Fibroblast of lung (primary cell): Measurements from ENCODE around the gene NUDT7.

Experiments
- EZH2 ChIP-seq: IDR thresholded peaks from 2 replicates; pipeline ENCODE4 v1.5.1; 2012; ENCODE audit warnings: low read length, control low read depth, mild to moderate bottlenecking; ENCODE audit errors: missing control alignments
- TF ChIP-seq, protein P1 (sequence below), 2 donors: IDR thresholded peaks in 1 of 2; conservative IDR thresholded peaks in 1 of 2; 1 replicate in 1 of 2; 2 replicates in 1 of 2; pipeline ENCODE4 v1.5.1; 2011 to 2012; ENCODE audit warnings: low read length in 2 of 2, control low read depth in 1 of 2, inconsistent platforms in 1 of 2, low read depth in 1 of 2, mild to moderate bottlenecking in 1 of 2

DNA sequence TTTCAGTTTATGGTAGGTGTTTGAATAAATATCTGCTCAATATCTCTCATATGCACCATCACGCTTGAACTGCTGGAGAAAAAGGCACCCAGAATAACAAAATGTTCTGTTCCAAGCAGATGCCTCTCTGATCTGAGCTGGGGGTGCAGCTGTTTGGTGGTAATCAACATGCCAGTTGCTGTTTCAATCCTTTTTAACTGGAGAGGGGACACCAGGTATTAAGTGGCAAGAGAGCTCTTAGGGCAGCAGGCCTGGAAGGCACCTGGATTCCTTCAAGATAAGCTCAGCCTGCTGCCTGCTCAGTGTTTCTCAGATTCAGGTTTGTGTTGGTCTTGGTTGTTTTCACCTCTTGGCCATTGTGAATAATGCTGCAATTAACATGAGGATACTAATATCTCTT lies 38.9 kb downstream of the NUDT7 start:
- TF ChIP-seq, protein P1, sequence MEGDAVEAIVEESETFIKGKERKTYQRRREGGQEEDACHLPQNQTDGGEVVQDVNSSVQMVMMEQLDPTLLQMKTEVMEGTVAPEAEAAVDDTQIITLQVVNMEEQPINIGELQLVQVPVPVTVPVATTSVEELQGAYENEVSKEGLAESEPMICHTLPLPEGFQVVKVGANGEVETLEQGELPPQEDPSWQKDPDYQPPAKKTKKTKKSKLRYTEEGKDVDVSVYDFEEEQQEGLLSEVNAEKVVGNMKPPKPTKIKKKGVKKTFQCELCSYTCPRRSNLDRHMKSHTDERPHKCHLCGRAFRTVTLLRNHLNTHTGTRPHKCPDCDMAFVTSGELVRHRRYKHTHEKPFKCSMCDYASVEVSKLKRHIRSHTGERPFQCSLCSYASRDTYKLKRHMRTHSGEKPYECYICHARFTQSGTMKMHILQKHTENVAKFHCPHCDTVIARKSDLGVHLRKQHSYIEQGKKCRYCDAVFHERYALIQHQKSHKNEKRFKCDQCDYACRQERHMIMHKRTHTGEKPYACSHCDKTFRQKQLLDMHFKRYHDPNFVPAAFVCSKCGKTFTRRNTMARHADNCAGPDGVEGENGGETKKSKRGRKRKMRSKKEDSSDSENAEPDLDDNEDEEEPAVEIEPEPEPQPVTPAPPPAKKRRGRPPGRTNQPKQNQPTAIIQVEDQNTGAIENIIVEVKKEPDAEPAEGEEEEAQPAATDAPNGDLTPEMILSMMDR (conservative IDR thresholded peaks at IDR 0.05 in 1 of 2, IDR thresholded peaks at IDR 0.05 in 1 of 2; ENCODE audit: low read depth in 1 of 2, low read length in 2 of 2) = no peak
- no peak for TF ChIP-seq EZH2
